A673 (cell line): ENCODE measurements around the gene A2M. TPM values are rescaled to one million over a fixed set of nuclear protein-coding genes. Genes with fewer than 3 reads are reported as not detected.

Experiments used
- BruUV-seq: library from RNA; stranded (reverse); fragments of 400-500 nt; replicated peaks from 2 replicates; lab custom pipeline; 2021; lab: Mats Ljungman, UMichigan
- CTCF ChIA-PET: fragments of 300-600 bp; sonication (Branson Sonifier 250); formaldehyde crosslinking; loops from one replicate; lab custom pipeline; 2022; ENCODE audit warnings: antibody characterized with exemption; lab: Charles Lee
- POLR2A ChIA-PET: fragments of 300-600 bp; sonication (Branson Sonifier 250); formaldehyde crosslinking; loops from one replicate; lab custom pipeline; 2022; ENCODE audit warnings: antibody characterized with exemption; ENCODE audit not compliant: low non-redundant PET; lab: Charles Lee
- DNase-seq: peaks from one replicate; pipeline ENCODE4 v3.0.0-alpha.2; 2015; ENCODE audit warnings: low spot score
- H3K27ac ChIP-seq: fragments of 200-600 bp; sonication (generic); 2 replicates; pipeline ENCODE4 v1.5.1; 2016; ENCODE audit warnings: mixed run types, low read depth, mild to moderate bottlenecking, mixed read lengths, antibody characterized with exemption, low read length; ENCODE audit not compliant: poor library complexity, severe bottlenecking
- H3K27me3 ChIP-seq: fragments of 200-600 bp; sonication (generic); replicated peaks from 2 replicates; pipeline ENCODE4 v1.6.1; 2017; ENCODE audit warnings: mixed run types, low read depth, mild to moderate bottlenecking, mixed read lengths, antibody characterized with exemption, low read length; ENCODE audit not compliant: insufficient read depth, poor library complexity
- H3K36me3 ChIP-seq: fragments of 200-600 bp; sonication (generic); 2 replicates; pipeline ENCODE4 v1.6.1; 2016; ENCODE audit warnings: mixed run types, mild to moderate bottlenecking, mixed read lengths, antibody characterized with exemption, low read length; ENCODE audit not compliant: insufficient read depth, poor library complexity, severe bottlenecking
- H3K4me1 ChIP-seq: fragments of 200-600 bp; sonication (generic); 2 replicates; pipeline ENCODE4 v1.6.1; 2017; ENCODE audit warnings: mixed run types, mild to moderate bottlenecking, mixed read lengths, antibody characterized with exemption, low read length; ENCODE audit not compliant: insufficient read depth, poor library complexity, severe bottlenecking
- H3K4me3 ChIP-seq: fragments of 200-600 bp; sonication (generic); 2 replicates; pipeline ENCODE4 v1.5.1; 2016; ENCODE audit warnings: low read depth, mixed run types, mild to moderate bottlenecking, mixed read lengths, low read length; ENCODE audit not compliant: poor library complexity, severe bottlenecking
- H3K9me3 ChIP-seq: fragments of 200-600 bp; sonication (generic); 2 replicates; pipeline ENCODE4 v1.6.1; 2016; ENCODE audit warnings: mixed run types, low read depth, mild to moderate bottlenecking, mixed read lengths, antibody characterized with exemption, low read length; ENCODE audit not compliant: poor library complexity, severe bottlenecking
- CTCF ChIP-seq: fragments of 300-800, 200-600 bp; sonication (generic); conservative IDR thresholded peaks from 2 replicates; pipeline ENCODE4 v1.5.1; 2017; ENCODE audit warnings: low read depth, mild to moderate bottlenecking, antibody characterized with exemption, low read length, moderate library complexity, mixed read lengths
- EZH2 ChIP-seq: fragments of 200-600 bp; sonication (generic); IDR thresholded peaks from 2 replicates; pipeline ENCODE4 v1.6.1; 2017; ENCODE audit warnings: borderline replicate concordance, low read depth, mild to moderate bottlenecking, mixed read lengths, antibody characterized with exemption, low read length; ENCODE audit not compliant: poor library complexity, severe bottlenecking
- intact Hi-C: fragments of 100-400 bp; cut with micrococcal nuclease; formaldehyde crosslinking; loops from one replicate; pipeline ENCODE4 v1.10.0; 2022; ENCODE audit not compliant: unreplicated experiment
- total RNA-seq: library from RNA; stranded (reverse); gene quantifications from 2 replicates; pipeline ENCODE4 v1.2.3, GENCODE V29; 2021

The A2M gene
- total RNA-seq, 1 experiment from 2014 or later, result 1.3 TPM

- no peaks in the 10 kb centered on the region for H3K4me1 ChIP-seq
- no peaks in the 10 kb centered on the region for H3K36me3 ChIP-seq
- DNase-seq, result no peak
- intact Hi-C loops, result loop anchor here (10.0 kb wide), 1 partner anchor 149 kb away; no protein-coding TSS in a partner anchor
- BruUV-seq, result no TSS peak
- no peak overlapping the region for H3K4me3 ChIP-seq
- no peaks in the 10 kb centered on the region for H3K9me3 ChIP-seq
- no peak overlapping the region for H3K27ac ChIP-seq
- ChIA-PET POLR2A (no interaction called here), CTCF (no interaction called here)
- no peak for TF ChIP-seq EZH2
- no peak for TF ChIP-seq CTCF
- H3K27me3 ChIP-seq, result no peaks in the 10 kb centered on the region
Observed at GRCh38 chr12:9043766-9044165, 72.0 kb downstream of the A2M start.

- Histone ChIP-seq H3K36me3 (no peaks in the 10 kb centered on the region), H3K4me3 (no peak overlapping the region), H3K27ac (no peak overlapping the region), H3K27me3 (no peaks in the 10 kb centered on the region), H3K9me3 (no peaks in the 10 kb centered on the region), H3K4me1 (no peaks in the 10 kb centered on the region)
- BruUV-seq, result no TSS peak
- POLR2A ChIA-PET, result no interaction called here
- CTCF ChIA-PET, result no interaction called here
- DNase-seq, result no peak
- intact Hi-C loops, result loop anchor here (10.0 kb wide), 1 partner anchor 147 kb away; no protein-coding TSS in a partner anchor
- TF ChIP-seq EZH2, result no peak
- TF ChIP-seq CTCF, result no peak
Observed at GRCh38 chr12:9041321-9041720, 74.4 kb downstream of the A2M start.

- Histone ChIP-seq H3K4me1 (no peaks in the 10 kb centered on the region), H3K36me3 (no peaks in the 10 kb centered on the region), H3K27me3 (no peaks in the 10 kb centered on the region), H3K27ac (no peak overlapping the region), H3K9me3 (no peaks in the 10 kb centered on the region), H3K4me3 (no peak overlapping the region)
- intact Hi-C loops, result loop anchor here (10.0 kb wide), 1 partner anchor 146 kb away; no protein-coding TSS in a partner anchor
- POLR2A ChIA-PET, result no interaction called here
- no peak for DNase-seq
- CTCF ChIA-PET, result no interaction called here
- TF ChIP-seq CTCF (no peak), EZH2 (no peak)
- no TSS peak for BruUV-seq
Observed at GRCh38 chr12:9040484-9041186, 75.1 kb downstream of the A2M start.
